ENCODE results near the gene RLF. TPM values are rescaled to one million over a fixed set of nuclear protein-coding genes. Genes with fewer than 3 reads are reported as not detected.
A peak's percentile ranks its signal among the peaks of the same experiment; 100 is the strongest.

The RLF gene
- total and polyA plus RNA-seq, 9 of the 15 experiments (the other 6 are each of a cell fraction or from before 2014, with no cell fraction given): 3.6 to 35.0 (median 21.2) TPM

DNA sequence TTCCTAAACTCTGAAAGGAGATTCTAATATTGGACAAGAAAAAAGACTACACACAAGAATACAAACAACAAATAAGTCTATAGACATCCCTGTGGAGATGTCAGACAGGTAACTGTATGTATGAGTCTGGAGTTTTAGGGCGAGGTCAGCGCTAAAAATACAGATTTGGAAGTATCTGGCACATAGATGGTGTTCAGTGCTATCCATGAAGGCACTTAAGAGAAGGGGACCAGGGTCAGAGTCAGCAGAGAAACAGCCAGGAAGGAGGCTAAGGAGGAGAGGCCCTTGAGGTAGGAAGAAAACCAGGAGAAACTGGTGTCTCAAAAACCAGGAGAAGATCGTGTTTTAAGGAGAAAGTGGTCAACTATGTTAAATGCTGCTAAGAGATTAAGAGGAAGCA is 114.9 kb downstream of the RLF start:
- Histone ChIP-seq H3K27ac (ENCODE audit: extremely low read depth, low read depth, low read length) (peak overlapping the region; percentile 74), H3K4me1 (replicated peaks in 1 of 2; ENCODE audit: control insufficient read depth in 2 of 2, insufficient read depth in 2 of 2, low read length in 2 of 2) (peaks cover 0 to 12% of the 10 kb centered on the region in 2 experiments; a peak in 2 of 5 replicates), H3K4me2 (ENCODE audit: insufficient read depth, low read length) (no peak overlapping the region; the same call in 1 of the 2 replicates), H2AFZ (ENCODE audit: low read depth, low read length) (no peak overlapping the region), H3K36me3 (ENCODE audit: control insufficient read depth, insufficient read depth, low read length) (peaks cover 79% of the 10 kb centered on the region), H3K79me2 (ENCODE audit: control insufficient read depth, insufficient read depth, low read length) (peaks cover 9% of the 10 kb centered on the region; the same call in 1 of the 3 replicates), H3K4me3 (no peak overlapping the region), H3K9ac (ENCODE audit: insufficient read depth in 1 of 2, low read depth in 2 of 2, low read length in 2 of 2) (peak overlapping the region in 1 of 2 experiments; percentile 51; a peak in 1 of 4 replicates), H3K9me3 (replicated peaks; ENCODE audit: control insufficient read depth, insufficient read depth, low read depth, low read length) (no peaks in the 10 kb centered on the region), H4K20me1 (replicated peaks; ENCODE audit: control insufficient read depth, insufficient read depth, low read length) (no peaks in the 10 kb centered on the region), H3K27me3 (ENCODE audit: control insufficient read depth in 2 of 2, insufficient read depth in 2 of 2, low read length in 2 of 2) (no peaks in the 10 kb centered on the region), H3K9me1 (ENCODE audit: control insufficient read depth, insufficient read depth, low read length) (no peaks in the 10 kb centered on the region)
- ChIA-PET POLR2A (no interaction called here), CTCF (ENCODE audit: low intra/inter-chr PET ratio) (no interaction called here)
- intact Hi-C loops (cut with micrococcal nuclease) (no loop called here), in situ Hi-C loops (cut with MboI) (no loop called here)
- DNase-seq (ENCODE audit: extremely low read depth in 1 of 4, low spot score in 3 of 4): no peak
- BruUV-seq (replicated peaks): no TSS peak
- FAIRE-seq: no peak
- WGBS (ENCODE audit: insufficient coverage, low coverage, missing lambda C conversion rate): 75% methylated on average over 3 of the region's 3 CpGs
- peak; percentile 67 for ATAC-seq
- TF ChIP-seq, protein P1, sequence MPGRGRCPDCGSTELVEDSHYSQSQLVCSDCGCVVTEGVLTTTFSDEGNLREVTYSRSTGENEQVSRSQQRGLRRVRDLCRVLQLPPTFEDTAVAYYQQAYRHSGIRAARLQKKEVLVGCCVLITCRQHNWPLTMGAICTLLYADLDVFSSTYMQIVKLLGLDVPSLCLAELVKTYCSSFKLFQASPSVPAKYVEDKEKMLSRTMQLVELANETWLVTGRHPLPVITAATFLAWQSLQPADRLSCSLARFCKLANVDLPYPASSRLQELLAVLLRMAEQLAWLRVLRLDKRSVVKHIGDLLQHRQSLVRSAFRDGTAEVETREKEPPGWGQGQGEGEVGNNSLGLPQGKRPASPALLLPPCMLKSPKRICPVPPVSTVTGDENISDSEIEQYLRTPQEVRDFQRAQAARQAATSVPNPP (IDR thresholded peaks at IDR 0.05; ENCODE audit: borderline replicate concordance, insufficient read depth, insufficient read length): no peak
- TF ChIP-seq, protein P2, sequence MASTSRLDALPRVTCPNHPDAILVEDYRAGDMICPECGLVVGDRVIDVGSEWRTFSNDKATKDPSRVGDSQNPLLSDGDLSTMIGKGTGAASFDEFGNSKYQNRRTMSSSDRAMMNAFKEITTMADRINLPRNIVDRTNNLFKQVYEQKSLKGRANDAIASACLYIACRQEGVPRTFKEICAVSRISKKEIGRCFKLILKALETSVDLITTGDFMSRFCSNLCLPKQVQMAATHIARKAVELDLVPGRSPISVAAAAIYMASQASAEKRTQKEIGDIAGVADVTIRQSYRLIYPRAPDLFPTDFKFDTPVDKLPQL (IDR thresholded peaks at IDR 0.05; ENCODE audit: extremely low read depth, insufficient read length): no peak
- TF ChIP-seq, protein P3, sequence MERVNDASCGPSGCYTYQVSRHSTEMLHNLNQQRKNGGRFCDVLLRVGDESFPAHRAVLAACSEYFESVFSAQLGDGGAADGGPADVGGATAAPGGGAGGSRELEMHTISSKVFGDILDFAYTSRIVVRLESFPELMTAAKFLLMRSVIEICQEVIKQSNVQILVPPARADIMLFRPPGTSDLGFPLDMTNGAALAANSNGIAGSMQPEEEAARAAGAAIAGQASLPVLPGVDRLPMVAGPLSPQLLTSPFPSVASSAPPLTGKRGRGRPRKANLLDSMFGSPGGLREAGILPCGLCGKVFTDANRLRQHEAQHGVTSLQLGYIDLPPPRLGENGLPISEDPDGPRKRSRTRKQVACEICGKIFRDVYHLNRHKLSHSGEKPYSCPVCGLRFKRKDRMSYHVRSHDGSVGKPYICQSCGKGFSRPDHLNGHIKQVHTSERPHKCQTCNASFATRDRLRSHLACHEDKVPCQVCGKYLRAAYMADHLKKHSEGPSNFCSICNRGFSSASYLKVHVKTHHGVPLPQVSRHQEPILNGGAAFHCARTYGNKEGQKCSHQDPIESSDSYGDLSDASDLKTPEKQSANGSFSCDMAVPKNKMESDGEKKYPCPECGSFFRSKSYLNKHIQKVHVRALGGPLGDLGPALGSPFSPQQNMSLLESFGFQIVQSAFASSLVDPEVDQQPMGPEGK (CRISPR knock-in tag; IDR thresholded peaks at IDR 0.05; ENCODE audit: borderline replicate concordance): no peak
- TF ChIP-seq SMARCB1 (IDR thresholded peaks at IDR 0.05; ENCODE audit: insufficient read length, low read depth): no peak
- TF ChIP-seq STAT5B (CRISPR knock-in tag; IDR thresholded peaks at IDR 0.05): no peak
- no peak for TF ChIP-seq NR2C1 (IDR thresholded peaks at IDR 0.05)
- no peak for TF ChIP-seq NR2C1 (tag; IDR thresholded peaks at IDR 0.05)
- TF ChIP-seq MYBL2 (IDR thresholded peaks at IDR 0.05; ENCODE audit: low read depth): no peak
- no peak for TF ChIP-seq MYBL2 (CRISPR knock-in tag; IDR thresholded peaks at IDR 0.05; ENCODE audit: borderline replicate concordance)
- TF ChIP-seq, protein P4, sequence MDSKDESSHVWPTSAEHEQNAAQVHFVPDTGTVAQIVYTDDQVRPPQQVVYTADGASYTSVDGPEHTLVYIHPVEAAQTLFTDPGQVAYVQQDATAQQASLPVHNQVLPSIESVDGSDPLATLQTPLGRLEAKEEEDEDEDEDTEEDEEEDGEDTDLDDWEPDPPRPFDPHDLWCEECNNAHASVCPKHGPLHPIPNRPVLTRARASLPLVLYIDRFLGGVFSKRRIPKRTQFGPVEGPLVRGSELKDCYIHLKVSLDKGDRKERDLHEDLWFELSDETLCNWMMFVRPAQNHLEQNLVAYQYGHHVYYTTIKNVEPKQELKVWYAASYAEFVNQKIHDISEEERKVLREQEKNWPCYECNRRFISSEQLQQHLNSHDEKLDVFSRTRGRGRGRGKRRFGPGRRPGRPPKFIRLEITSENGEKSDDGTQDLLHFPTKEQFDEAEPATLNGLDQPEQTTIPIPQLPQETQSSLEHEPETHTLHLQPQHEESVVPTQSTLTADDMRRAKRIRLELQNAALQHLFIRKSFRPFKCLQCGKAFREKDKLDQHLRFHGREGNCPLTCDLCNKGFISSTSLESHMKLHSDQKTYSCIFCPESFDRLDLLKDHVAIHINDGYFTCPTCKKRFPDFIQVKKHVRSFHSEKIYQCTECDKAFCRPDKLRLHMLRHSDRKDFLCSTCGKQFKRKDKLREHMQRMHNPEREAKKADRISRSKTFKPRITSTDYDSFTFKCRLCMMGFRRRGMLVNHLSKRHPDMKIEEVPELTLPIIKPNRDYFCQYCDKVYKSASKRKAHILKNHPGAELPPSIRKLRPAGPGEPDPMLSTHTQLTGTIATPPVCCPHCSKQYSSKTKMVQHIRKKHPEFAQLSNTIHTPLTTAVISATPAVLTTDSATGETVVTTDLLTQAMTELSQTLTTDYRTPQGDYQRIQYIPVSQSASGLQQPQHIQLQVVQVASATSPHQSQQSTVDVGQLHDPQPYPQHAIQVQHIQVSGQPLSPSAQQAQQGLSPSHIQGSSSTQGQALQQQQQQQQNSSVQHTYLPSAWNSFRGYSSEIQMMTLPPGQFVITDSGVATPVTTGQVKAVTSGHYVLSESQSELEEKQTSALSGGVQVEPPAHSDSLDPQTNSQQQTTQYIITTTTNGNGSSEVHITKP (IDR thresholded peaks at IDR 0.05; ENCODE audit: partially characterized antibody): no peak
- TF ChIP-seq, protein P5, sequence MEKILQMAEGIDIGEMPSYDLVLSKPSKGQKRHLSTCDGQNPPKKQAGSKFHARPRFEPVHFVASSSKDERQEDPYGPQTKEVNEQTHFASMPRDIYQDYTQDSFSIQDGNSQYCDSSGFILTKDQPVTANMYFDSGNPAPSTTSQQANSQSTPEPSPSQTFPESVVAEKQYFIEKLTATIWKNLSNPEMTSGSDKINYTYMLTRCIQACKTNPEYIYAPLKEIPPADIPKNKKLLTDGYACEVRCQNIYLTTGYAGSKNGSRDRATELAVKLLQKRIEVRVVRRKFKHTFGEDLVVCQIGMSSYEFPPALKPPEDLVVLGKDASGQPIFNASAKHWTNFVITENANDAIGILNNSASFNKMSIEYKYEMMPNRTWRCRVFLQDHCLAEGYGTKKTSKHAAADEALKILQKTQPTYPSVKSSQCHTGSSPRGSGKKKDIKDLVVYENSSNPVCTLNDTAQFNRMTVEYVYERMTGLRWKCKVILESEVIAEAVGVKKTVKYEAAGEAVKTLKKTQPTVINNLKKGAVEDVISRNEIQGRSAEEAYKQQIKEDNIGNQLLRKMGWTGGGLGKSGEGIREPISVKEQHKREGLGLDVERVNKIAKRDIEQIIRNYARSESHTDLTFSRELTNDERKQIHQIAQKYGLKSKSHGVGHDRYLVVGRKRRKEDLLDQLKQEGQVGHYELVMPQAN (IDR thresholded peaks at IDR 0.05; ENCODE audit: borderline replicate concordance): no peak
